GM21825 (cell line): Measurements from ENCODE around the gene GRHPR.
"Not testable (repeated sequence)": the region's sequence is repeated elsewhere in the genome, so short reads cannot be mapped to it uniquely, and the experiment has no call there.

ENCODE experiments used
- ATAC-seq: cut with Tn5 transposase; IDR thresholded peaks from one replicate; pipeline ENCODE4 v1.9.1; 2021; ENCODE audit warnings: mild to moderate bottlenecking, moderate library complexity; ENCODE audit not compliant: unreplicated experiment

GRHPR gene

DNA sequence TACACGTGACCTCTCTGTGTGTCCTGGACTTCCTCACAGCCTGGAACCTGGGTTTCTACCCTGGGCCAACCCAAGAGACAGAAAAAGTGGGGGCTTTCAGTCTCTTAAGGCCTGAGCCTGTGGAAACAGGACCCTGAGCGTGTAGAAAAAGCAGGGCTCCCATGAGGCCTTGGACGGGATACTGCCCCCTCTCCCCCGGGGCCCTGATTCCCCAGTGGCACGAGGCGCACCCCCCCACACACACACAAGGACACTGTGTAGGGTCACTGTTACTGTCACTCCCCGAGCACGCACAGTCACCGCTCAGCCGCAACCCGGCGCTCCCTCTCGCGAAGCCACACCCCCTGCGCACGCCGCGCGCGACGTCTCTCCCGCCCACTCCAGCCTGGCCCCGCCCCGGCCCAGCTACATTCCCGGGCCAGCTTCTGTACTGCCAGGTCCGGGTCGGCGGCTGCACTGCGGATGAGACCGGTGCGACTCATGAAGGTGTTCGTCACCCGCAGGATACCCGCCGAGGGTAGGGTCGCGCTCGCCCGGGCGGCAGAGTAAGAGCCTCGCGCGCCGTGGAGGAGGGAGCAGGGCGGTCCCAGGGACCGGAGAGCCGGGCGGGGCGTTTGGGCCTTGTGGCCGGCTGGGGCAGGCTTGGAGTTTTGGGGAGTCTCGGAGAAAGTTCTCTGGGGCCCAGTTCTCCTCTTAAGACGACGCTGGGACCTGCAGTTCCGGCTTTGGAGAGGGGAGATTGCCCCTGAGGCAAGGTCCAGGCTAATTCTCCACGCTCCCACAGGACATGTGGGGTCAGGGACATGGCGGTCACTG lies at the start of gene GRHPR:
TSS of gene GRHPR (plus strand) at position 408 of the 816 bp plus-strand sequence. CDS start at position 463, 55 bp downstream.
- peak; percentile 95 for ATAC-seq

DNA sequence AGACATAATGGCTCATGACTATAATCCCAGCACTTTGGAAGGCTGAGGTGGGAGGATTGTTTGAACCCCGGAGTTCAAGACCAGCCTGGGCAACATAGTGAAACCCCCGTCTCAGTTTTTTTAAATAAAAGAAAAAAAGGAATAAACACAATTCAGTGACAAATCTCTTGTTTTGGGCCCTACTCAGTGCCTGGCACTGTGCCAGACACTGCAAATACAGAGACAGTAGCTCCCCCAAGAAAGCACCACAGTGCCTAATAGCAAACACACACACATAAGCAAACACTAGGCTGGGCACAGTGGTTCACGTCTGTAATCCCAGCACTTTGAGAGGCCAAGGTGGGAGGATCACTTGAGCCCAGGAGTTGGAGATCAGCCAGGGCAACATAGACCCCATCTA lies 49.7 kb upstream of the GRHPR start:
- no peak for ATAC-seq

DNA sequence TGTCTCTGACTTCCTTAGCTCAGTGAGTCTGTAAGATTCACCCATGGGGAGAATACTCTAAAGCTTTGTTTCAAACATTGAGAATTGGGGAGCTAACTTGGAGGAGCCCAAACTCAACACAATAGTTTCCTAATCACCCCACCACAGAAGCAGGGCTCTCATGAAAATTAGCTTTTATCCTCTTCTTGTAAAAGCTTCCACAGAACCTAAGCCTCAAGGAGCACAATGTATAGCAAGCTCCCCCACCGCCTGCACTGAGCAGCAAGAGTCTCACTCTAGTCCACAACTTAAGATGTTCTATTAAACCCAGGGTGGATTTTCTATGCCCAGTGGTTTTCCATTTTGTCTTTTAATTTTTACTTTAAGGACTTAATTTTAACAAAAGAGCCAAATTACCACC lies 48.9 kb upstream of the GRHPR start:
- ATAC-seq: no peak

DNA sequence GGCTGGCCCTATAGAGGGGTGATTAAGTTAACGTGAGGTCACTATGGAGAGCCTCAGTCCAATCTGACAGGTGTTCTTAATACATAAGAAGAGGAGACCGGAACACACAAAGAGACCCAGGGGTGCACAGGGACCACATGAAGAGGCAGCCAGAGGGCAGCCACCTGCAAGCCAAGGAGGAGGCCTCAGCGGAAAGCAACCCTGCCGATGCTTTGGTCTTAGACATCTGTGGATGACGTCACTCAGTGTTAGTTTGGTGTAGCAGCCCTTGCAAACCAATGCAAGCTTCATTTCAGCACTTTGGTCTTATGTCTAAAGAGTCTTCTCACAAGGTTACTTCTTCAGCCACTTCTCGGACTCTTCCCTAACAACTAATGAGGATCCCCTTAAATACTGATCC lies 47.6 kb upstream of the GRHPR start:
- peak; percentile 37 for ATAC-seq

DNA sequence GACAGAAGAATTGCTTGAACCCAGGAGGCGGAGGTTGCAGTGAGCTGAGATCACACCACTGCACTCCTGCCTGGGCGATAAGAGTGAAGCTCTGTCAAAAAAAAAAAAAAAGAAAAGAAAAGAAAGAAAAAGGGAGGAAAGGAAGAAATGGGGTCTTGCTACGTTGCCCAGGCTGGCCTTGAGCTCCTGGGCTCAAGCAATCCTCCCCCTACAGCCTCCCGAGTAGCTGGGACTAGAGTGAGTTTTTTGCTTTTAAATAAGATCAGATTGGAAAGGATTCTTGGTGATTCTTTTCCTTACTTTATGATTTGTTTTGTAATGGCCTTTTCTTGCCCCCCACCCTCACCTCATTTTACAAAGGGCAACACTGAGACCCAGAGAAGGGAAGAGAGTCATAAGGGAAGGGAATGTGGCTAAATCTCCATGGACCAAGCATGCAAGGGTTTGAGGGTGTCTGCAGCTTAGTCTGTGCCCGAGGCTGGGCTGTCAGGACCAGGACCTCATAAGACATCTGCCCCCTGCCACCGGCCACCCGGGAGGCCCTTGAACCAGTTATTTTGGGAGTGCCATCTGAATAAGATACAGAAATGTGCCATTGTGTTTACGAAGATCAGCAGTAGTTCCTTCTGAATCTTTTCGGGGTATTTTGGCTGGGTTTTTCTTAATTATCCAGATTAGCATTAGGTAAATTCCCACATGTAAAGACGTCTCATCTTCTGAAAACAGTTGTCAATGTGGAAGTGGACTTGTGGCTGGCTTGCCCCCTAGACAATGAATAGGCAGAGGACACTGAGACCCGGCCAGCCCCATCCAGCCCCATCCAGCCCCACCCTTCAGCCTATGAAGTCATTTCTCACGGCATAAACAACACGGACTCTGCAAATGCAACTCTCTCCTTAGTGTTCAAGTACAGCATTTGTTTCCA lies 44.5 kb upstream of the GRHPR start:
- no peak for ATAC-seq

DNA sequence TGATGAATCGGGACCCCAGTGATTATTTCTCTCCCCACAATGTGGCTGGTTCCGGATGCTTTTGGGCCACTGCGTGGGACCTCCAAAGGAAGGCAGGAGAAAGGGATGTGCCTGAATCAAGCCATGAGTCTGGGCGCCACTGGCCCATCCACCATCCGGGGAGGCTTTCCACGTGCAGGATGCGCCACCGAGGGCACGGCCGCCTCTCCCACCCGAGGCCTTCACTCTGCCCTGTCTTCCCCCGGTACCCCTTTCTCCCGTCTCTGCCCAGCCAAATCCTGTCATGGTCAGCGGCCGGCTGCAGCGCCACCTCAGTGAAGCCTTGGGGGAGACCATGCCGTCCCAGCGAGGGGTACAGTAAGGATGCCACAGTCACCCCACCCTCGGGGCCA lies 43.9 kb upstream of the GRHPR start:
- ATAC-seq: no peak

DNA sequence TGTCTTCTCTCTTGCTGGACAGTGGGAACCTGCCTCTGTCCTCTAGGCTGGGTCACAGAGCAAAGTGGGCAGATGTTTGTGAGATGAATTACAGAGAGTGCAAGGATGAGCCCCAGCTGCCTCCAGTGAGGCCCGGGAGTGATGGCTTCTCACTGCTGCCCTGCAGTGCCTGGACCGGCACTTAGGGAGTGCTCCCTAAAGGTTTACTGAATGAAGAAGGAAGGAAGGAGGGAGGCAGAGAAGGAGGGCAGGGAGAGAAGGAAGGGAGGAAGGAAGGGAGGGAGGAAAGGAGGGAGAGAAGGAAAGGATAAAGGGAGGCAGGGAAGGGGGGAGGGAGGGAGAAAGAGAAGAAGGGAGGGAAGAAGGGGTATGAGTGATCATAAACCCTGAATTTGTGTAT lies 42.7 kb upstream of the GRHPR start:
- no peak for ATAC-seq

DNA sequence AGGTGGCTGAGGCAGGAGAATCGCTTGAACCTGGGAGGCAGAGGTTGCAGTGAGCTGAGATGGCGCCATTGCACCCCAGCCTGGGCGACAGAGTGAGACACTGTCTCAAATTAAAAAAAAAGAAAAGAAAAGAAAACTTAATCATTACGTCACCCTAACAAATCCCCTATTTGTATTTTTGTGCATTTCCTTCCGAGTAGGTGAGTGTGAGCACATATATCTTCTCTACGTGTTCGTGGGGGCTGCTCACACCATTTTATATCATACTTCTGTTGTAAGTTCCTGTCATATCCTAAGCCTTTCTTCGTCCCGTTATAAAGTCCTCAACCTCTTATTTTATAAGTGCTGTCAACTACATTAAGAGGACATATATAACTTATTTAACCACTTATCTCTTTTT lies 41.9 kb upstream of the GRHPR start:
- ATAC-seq: no peak

DNA sequence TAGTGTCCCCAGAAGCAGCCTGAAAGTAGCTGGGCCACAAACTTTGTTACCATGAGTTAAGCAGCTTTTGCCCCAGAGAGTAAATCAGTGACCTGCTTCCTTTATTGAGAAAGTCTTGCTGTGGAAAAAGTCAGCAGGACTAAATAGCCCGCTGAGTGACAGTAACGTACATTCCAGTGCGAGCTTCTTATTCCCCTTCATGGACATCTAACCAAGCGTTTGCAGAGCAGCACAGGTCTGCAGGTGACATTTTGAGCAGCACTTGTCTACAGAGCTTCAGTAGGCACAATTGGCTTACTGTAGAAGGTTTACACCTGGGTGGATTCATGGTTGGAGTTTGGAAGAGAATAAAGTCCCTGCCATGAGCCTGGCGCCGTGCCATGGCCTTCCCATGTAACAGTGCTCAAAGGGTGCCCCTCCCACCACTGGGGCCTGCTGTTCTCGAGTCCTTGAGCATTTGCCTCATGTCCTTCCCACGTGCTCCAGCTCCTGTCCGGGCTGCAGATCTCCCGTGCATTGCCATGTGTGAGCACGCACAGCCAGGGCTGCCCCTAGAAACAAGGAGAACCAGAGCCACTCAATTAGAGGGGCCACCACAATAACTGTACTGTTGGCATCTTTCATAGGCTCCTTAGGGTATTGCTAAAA lies 41.3 kb upstream of the GRHPR start:
- no peak for ATAC-seq

DNA sequence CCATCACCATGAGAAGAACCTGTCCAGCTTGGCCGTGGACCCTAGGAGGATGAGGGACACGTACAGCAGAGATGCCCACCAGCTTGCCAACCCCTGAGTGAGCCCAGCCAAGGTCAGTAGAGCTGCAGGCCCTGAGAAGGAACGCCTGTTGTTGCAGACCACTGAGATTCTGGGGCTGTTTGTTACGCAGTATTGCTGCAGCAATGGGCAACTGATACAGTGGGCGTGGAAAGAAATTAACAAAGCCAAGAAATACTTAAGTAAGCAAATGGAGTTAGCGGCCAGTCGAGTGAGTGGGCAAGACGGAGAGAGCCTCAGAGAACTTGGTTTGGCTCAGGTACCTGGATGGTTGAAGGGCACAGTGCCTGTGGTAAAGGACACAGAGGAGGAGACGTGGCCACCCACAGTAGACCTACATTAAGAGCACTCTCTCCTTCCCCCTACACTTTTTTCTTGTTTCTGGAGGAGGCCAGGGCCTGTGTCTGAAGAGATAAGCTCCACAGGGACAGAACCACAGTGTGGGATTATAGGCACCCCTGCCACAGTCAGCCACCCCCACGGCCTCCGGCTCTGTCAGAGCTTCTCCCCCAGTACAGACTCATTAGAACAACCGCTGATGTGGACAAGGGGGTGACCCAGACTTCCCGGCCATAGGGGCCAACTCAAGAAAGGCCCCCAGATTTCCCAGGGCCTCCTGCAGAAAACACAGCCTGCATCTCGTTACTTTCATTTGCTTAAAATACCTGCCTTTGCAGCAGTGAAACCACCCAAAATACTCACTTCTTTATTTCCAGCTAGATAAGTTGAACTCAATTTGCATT lies 40.1 kb upstream of the GRHPR start:
- ATAC-seq: no peak

DNA sequence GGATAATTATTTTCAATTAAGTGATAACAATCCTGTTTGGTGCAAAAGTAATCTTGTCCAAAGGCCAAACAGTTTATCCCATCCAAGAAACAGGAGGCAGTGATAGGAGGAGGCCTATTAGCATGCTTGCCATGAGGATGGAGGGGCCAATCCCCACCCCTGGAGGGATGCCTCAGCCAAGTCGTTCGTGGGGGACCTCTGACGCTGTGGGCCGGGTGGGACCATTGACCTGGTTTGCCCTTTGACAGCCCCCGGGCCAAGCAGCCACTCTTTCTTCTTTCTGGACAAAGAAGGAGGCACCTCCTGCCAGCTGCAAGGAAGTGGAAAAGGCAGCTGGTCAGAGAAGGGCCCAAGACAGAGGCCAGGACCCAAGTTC lies 39.5 kb upstream of the GRHPR start:
- no peak for ATAC-seq

DNA sequence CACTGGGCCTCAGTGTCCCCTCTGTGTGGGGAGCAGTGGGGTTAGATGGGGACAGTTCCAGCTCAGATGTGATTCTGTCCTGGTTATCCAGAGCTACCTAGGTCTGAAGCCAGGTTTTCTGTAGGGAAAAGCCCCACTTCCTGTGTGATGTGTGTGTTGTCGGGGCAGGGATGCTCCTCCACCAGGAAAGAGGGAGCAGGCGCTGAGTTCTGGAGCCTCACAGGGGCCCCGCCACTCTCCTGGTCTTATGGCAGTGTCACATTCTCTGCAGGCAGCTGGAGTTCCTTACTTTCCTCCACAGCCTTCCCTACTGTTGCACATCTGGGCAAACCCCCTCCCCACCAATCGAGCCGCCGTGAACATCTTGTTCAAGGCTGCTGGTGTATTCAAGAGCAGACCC lies 39.1 kb upstream of the GRHPR start:
- no peak for ATAC-seq

DNA sequence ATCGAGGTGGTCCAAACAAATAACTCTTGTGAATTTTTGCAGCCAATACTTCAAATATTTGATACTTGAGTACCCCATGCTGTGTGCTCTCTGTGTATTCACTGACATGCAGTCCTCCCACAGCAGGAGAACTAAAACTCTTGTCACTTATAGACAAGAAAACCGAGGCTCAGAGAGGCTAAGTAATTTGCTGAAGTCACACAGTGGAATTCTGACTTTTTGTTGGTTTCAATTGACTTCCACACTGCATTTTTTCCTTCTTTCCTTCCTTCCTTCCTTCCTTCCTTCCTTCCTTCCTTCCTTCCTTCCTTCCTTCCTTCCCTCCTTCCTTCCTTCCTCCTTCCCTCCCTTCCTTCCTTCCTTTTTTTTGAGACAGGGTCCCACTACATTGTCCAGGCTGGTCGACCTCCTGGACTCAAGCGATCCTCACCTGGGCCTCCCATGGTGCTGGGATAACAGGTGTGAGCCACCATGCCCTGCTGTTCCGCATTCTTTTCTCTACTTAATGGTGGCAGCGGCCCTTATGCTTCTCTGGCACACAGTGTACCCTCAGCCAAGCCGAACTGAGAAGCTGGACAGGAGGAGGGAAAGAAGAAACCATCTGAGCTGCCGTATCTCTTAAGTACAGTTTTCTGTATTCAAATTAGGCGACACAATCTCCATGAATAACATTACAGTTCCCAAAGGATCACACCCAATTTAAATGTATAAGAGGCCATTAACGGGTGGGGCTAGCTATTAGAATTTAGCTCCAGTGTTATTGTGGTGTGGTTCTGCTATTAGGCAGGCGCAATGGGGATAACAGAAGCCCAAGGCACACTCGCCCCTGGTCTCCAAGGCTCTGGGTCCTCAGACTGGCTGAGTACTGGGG lies 38.4 kb upstream of the GRHPR start:
- ATAC-seq: no peak

DNA sequence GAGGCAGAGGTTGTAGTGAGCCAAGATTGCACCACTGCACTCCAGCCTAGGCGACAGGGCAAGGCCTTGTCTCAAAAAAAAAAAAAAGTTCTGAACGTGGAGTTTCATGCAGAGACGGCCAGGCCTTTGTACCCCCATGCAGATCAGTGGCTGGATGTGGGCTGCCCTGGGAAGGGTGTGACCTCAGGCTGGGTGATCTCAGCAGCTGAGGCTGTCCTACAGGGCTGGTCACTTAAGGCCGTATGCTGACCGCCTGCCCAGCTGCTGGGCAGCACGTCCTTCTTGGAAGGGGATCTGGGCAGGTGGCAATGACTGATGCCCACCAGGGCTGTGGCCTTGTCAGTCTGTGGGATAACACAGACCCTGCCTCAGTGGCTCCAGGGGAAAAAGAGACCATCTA lies 37.2 kb upstream of the GRHPR start:
- ATAC-seq: no peak

DNA sequence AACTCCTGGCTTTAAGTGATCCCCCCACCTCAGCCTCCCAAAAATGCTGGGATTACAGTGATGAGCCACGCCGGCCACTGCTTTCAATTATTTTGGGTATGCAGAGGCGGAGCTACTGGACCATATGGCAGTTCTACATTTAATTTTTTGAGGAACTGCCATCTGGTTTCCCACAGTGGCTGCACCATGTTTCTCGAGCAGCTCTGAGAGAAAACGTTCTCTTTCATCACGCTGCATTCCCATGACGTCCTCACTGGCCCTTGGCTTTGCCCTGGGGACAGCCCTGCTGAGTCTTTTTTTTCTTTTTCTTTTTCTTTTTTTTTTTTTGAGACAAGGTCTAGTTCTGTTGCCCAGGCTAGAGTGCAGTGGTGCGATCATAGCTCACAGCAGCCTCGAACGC lies 35.5 kb upstream of the GRHPR start:
- ATAC-seq: no peak

DNA sequence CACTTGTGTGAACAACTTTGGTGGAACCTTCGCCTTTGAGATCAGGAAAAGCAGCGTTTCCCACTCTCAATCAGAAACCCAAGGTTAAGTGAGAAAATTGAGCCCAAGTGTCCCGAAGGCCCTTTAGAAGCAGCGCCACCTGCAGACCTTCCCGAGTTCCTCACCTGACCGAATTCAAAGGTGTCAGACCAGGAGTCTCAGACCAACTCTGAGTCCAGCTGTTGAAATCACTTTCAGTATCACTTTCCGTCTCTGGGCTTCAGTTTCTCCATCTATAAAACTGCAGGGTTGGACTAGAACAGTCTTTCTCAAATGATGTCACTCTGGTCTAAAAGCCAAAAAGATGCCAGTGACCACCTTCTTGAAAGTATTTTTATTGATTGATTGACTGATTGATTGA lies 31.7 kb upstream of the GRHPR start:
- peak; percentile 69 for ATAC-seq

DNA sequence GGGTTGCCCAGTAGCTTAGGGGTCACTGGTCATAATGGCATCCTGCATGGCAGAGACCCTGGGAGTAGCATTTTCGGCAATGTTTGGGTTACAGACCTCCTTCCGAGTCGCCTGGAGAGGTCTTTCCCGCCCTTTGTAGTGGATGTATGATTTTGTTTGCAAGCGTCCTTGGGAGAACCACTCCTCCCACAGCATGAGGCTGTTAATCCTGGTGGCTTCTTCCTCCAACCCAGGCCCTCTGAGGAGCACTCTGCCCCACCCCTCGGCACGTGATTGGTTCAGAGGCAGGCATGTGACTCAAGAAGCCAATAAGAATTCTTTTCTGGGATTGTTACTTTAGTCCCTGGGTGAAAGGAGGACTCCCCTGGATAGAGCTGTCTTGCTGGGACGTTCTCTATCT lies 30.2 kb upstream of the GRHPR start:
- ATAC-seq: no peak

DNA sequence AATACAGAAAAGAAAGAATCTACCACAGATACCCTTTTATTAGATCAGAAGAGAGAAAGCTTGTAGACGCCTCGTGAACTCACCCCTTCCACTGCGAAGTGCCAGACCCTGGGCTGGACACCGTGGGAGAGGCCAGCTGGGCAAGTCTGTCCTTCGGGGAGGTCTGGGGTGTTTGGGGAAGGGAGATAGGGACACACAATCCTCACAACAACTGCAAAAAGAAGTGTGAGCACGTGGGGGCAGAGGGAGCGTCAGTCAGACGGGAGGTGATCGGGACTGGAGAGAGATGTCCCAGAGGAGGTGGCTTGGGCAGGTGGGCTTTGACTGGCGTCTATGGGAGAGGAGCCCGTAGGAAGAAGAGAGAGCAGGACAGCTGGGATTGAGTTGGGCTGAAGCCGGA lies 27.3 kb upstream of the GRHPR start:
- no peak for ATAC-seq

DNA sequence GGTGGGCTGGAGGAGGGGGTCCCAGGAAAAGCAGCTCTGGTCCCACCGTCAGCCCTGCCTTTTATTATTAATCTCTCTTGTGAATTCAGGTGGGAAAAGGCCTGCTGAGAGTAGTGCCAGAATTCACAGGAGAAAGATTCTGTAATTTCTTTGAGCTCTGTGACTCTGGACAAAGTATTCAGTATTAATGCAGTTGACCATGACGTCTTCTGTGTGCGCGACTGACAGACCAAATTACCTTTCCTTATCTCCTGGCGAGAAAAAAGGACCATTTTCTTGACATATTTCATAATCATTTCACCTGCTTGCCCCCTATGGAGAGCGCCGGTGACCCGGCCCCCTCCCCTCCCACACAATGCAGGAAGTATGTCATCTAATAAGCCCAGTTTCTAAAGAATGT lies 26.8 kb upstream of the GRHPR start:
- ATAC-seq: no peak

DNA sequence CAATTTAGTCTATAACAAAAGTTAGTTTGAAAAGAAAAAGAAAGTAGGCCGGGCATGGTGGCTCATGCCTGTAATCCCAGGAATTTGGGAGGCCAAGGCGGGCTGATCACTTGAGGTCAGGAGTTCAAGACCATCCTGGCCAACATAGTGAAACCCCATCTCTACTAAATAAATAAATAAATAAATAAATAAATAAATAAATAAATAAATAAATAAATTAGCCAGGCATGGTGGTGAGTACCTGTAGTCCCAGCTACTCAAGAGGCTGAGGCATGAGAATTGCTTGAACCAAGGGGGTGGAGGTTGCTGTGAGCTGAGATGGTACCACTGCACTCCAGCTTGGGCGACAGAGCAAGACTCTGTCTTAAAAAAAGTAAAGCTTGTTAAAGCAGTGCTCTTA lies 24.5 kb upstream of the GRHPR start:
- ATAC-seq: not testable (repeated sequence)
